Mesodermal cell (in vitro differentiated cells): Measurements from ENCODE around the gene SLC4A1.

Experiments used
- H3K27ac ChIP-seq: 2 replicates; pipeline ENCODE4 v1.7.0; 2013; ENCODE audit warnings: mild to moderate bottlenecking, low read depth, low read length, moderate library complexity; ENCODE audit not compliant: severe bottlenecking
- H3K36me3 ChIP-seq: 2 replicates; pipeline ENCODE4 v1.7.1; 2013; ENCODE audit warnings: mild to moderate bottlenecking, low read length, moderate library complexity; ENCODE audit not compliant: control insufficient read depth, insufficient read depth
- H3K4me1 ChIP-seq: one replicate; pipeline ENCODE4 v1.7.1; 2013; ENCODE audit warnings: mild to moderate bottlenecking, low read length; ENCODE audit not compliant: insufficient read depth, control insufficient read depth, poor library complexity, severe bottlenecking
- H3K4me3 ChIP-seq: 2 replicates; pipeline ENCODE4 v1.7.0; 2013; ENCODE audit warnings: low read length, control low read depth, mild to moderate bottlenecking; ENCODE audit not compliant: insufficient read depth, poor library complexity, severe bottlenecking; ENCODE audit errors: extremely low read depth
- H3K9me3 ChIP-seq: 2 replicates; pipeline ENCODE4 v1.7.1; 2013; ENCODE audit warnings: mild to moderate bottlenecking, low read length, moderate library complexity; ENCODE audit not compliant: control insufficient read depth
- whole genome bisulfite sequencing, 2 experiments: methylation state at CpG; one replicate each; pipeline ENCODE4 v1.1.5; 2013; ENCODE audit warnings: missing lambda C conversion rate in 2 of 2; ENCODE audit not compliant: insufficient coverage in 2 of 2; 5-methylcytosine and 5-hydroxymethylcytosine counted together

Gene SLC4A1

GRCh38 chr17:44220213-44221083 lies 47.5 kb downstream of the SLC4A1 start:
- peak overlapping the region; percentile 77 for H3K27ac ChIP-seq
- H3K36me3 ChIP-seq, result peaks cover 21% of the 10 kb centered on the region
- no peaks in the 10 kb centered on the region for H3K9me3 ChIP-seq
- peaks cover 8% of the 10 kb centered on the region for H3K4me1 ChIP-seq
- 0% methylated on average over 36 to 78 of the region's 108 CpGs for WGBS, 2 experiments
- H3K4me3 ChIP-seq, result peak overlapping the region; percentile 72

- no peaks in the 10 kb centered on the region for H3K9me3 ChIP-seq
- peak within 1 kb of the TSS; percentile 72 for H3K4me3 ChIP-seq
- WGBS, 2 experiments, result 0% methylated on average over 5 to 33 of the region's 76 CpGs
- H3K36me3 ChIP-seq, result peaks cover 28% of the 10 kb centered on the region
- peak within 1 kb of the TSS; percentile 86 for H3K27ac ChIP-seq
- peaks cover 8% of the 10 kb centered on the region for H3K4me1 ChIP-seq
Observed at GRCh38 chr17:44219616-44220212, 48.2 kb downstream of the SLC4A1 start, which contains the start of gene UBTF. UBTF (minus strand) TSS chr17:44219675; CDS start chr17:44218229, 1,446 bp downstream.

GRCh38 chr17:44219108-44219615 lies 48.8 kb downstream of the SLC4A1 start:
- peaks cover 8% of the 10 kb centered on the region for H3K4me1 ChIP-seq
- H3K9me3 ChIP-seq, result no peaks in the 10 kb centered on the region
- WGBS, 2 experiments, result 0% methylated on average over 37 to 69 of the region's 73 CpGs
- peaks cover 34% of the 10 kb centered on the region for H3K36me3 ChIP-seq
- H3K27ac ChIP-seq, result peak overlapping the region; percentile 86
- peak overlapping the region; percentile 72 for H3K4me3 ChIP-seq

- Histone ChIP-seq H3K4me1 (peaks cover 8% of the 10 kb centered on the region), H3K9me3 (no peaks in the 10 kb centered on the region), H3K27ac (peak overlapping the region; percentile 86), H3K4me3 (peak overlapping the region; percentile 72), H3K36me3 (peaks cover 36% of the 10 kb centered on the region)
- WGBS, 2 experiments, result 0% methylated on average over 10 to 35 of the region's 89 CpGs
Observed at GRCh38 chr17:44218344-44219107, 49.4 kb downstream of the SLC4A1 start.

- Histone ChIP-seq H3K36me3 (peaks cover 41% of the 10 kb centered on the region), H3K4me1 (peaks cover 8% of the 10 kb centered on the region), H3K27ac (peak overlapping the region; percentile 86), H3K9me3 (no peaks in the 10 kb centered on the region), H3K4me3 (peak overlapping the region; percentile 72)
- 23% methylated on average over 10 of the region's 10 CpGs; no CpG with 5 or more reads in 1 of the 2 experiments for WGBS, 2 experiments
Observed at GRCh38 chr17:44217738-44218343, 50.1 kb downstream of the SLC4A1 start.

DNA sequence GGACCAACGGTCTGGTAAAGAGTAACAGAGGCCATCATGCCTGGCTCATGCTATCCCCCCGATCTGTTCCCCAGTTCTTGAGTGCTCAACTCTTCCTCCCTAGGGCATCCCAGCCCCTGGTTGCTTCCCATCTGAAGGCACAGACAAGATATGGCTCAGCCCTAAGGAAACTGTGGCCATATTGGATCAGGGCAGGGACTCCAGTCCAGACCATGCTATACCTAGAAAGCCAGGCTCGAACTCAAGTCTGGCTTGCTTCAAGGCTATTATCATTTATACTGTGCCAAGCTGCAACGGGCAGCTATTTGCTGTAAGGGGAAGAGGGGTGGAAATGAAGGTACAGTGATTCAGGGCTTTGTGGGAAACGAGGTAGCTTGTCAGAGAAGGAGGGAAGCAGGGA lies 51.2 kb downstream of the SLC4A1 start:
- WGBS, 2 experiments, result 95 to 97% methylated on average over 5 of the region's 5 CpGs
- Histone ChIP-seq H3K36me3 (peaks cover 51% of the 10 kb centered on the region), H3K4me3 (no peak overlapping the region), H3K27ac (no peak overlapping the region), H3K9me3 (no peaks in the 10 kb centered on the region), H3K4me1 (peaks cover 8% of the 10 kb centered on the region)

- H3K9me3 ChIP-seq, result no peaks in the 10 kb centered on the region
- WGBS, 2 experiments, result 95 to 96% methylated on average over 2 to 4 of the region's 5 CpGs
- H3K4me3 ChIP-seq, result no peak overlapping the region
- H3K4me1 ChIP-seq, result peaks cover 8% of the 10 kb centered on the region
- H3K27ac ChIP-seq, result no peak overlapping the region
- peaks cover 56% of the 10 kb centered on the region for H3K36me3 ChIP-seq
Observed at GRCh38 chr17:44216173-44216572, 51.8 kb downstream of the SLC4A1 start.

- Histone ChIP-seq H3K4me1 (peaks cover 11% of the 10 kb centered on the region), H3K27ac (no peak overlapping the region), H3K9me3 (no peaks in the 10 kb centered on the region), H3K4me3 (no peak overlapping the region), H3K36me3 (peaks cover 64% of the 10 kb centered on the region)
- WGBS, 2 experiments, result 98% methylated on average over 5 to 6 of the region's 6 CpGs
Observed at GRCh38 chr17:44214896-44215295, 53.0 kb downstream of the SLC4A1 start.

DNA sequence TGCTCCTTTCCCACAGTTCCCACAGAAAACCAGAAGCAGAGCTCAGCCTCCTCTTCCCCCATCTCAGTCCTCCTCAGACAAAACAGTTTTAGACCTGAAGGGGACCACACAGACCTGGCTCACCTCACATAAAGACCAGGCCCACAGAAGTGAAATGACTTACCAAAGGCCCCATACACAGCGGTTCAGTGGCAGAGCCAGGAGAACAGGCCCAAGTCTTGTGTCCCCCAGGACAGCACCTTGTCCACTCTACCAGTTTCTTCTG lies 53.8 kb downstream of the SLC4A1 start:
- Histone ChIP-seq H3K4me3 (no peak overlapping the region), H3K4me1 (peaks cover 13% of the 10 kb centered on the region), H3K27ac (no peak overlapping the region), H3K36me3 (peaks cover 72% of the 10 kb centered on the region), H3K9me3 (no peaks in the 10 kb centered on the region)
- WGBS, 2 experiments, result no CpG with 5 or more reads among the region's 1 CpG
